Astrocyte (in vitro differentiated cells and primary cell): Measurements from ENCODE around the gene P4HB.

Source experiments
- CTCF ChIP-seq: IDR thresholded peaks from 2 replicates; pipeline ENCODE4 v1.5.1; 2011; ENCODE audit warnings: low read depth, mild to moderate bottlenecking, inconsistent platforms, low read length, moderate library complexity; ENCODE audit not compliant: insufficient read depth
- EZH2 ChIP-seq: IDR thresholded peaks from 2 replicates; pipeline ENCODE4 v1.6.1; 2012; ENCODE audit warnings: mild to moderate bottlenecking, low read length, inconsistent platforms; ENCODE audit not compliant: insufficient read depth

GRCh38 chr17:81884520-81884919, 24.2 kb upstream of the P4HB start:
- TF ChIP-seq CTCF (no peak), EZH2 (no peak)
